ENCODE results near the gene PRXL2C. TPM values are rescaled to one million over a fixed set of nuclear protein-coding genes. Genes with fewer than 3 reads are reported as not detected.
A peak's percentile ranks its signal among the peaks of the same experiment; 100 is the strongest.

PRXL2C gene
- total and polyA plus RNA-seq, 2 of the 13 experiments (the other 11 are each of a cell fraction or from before 2014, with no cell fraction given) = 11.0 to 13.2 TPM

- no peak for TF ChIP-seq ZNF550 (CRISPR knock-in tag; IDR thresholded peaks at IDR 0.05; ENCODE audit: borderline replicate concordance)
- TF ChIP-seq SOX5 (CRISPR knock-in tag; IDR thresholded peaks at IDR 0.05; ENCODE audit: borderline replicate concordance) = peak; percentile 88
- no peak for TF ChIP-seq ZNF749 (CRISPR knock-in tag; IDR thresholded peaks at IDR 0.05; ENCODE audit: borderline replicate concordance)
- TF ChIP-seq HMGA1 (CRISPR knock-in tag; conservative IDR thresholded peaks at IDR 0.05) = no peak
- TF ChIP-seq, protein P1, sequence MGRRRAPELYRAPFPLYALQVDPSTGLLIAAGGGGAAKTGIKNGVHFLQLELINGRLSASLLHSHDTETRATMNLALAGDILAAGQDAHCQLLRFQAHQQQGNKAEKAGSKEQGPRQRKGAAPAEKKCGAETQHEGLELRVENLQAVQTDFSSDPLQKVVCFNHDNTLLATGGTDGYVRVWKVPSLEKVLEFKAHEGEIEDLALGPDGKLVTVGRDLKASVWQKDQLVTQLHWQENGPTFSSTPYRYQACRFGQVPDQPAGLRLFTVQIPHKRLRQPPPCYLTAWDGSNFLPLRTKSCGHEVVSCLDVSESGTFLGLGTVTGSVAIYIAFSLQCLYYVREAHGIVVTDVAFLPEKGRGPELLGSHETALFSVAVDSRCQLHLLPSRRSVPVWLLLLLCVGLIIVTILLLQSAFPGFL (CRISPR knock-in tag; IDR thresholded peaks at IDR 0.05) = no peak
- no peak for TF ChIP-seq CREB1 (IDR thresholded peaks at IDR 0.05)
- no peak for TF ChIP-seq CREB1 (CRISPR knock-in tag; IDR thresholded peaks at IDR 0.05)
- peak; percentile 86 for TF ChIP-seq ISL2 (CRISPR knock-in tag; IDR thresholded peaks at IDR 0.05)
- no peak for TF ChIP-seq MTF2 (CRISPR knock-in tag; IDR thresholded peaks at IDR 0.05; ENCODE audit: borderline replicate concordance)
- TF ChIP-seq, protein P2, sequence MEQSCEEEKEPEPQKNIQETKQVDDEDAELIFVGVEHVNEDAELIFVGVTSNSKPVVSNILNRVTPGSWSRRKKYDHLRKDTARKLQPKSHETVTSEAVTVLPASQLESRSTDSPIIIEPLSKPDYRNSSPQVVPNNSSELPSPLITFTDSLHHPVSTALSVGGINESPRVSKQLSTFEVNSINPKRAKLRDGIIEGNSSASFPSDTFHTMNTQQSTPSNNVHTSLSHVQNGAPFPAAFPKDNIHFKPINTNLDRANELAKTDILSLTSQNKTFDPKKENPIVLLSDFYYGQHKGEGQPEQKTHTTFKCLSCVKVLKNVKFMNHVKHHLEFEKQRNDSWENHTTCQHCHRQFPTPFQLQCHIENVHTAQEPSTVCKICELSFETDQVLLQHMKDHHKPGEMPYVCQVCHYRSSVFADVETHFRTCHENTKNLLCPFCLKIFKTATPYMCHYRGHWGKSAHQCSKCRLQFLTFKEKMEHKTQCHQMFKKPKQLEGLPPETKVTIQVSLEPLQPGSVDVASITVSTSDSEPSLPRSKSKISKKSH (CRISPR knock-in tag; IDR thresholded peaks at IDR 0.05; ENCODE audit: borderline replicate concordance) = no peak
- 0 out of 2 replicates have a peak, but pooled peaks have one; percentile 35 for TF ChIP-seq SAP130 (CRISPR knock-in tag; IDR thresholded peaks at IDR 0.05; ENCODE audit: low read depth)
- TF ChIP-seq KLF11 (CRISPR knock-in tag; IDR thresholded peaks at IDR 0.05) = no peak
- TF ChIP-seq UBTF (CRISPR knock-in tag; IDR thresholded peaks at IDR 0.05) = no peak
- peak; percentile 46; the same call in 1 of the 2 replicates for TF ChIP-seq NR2F6 (IDR thresholded peaks at IDR 0.05)
- TF ChIP-seq NR2F6 (CRISPR knock-in tag; IDR thresholded peaks at IDR 0.05) = 0 out of 2 replicates have a peak, but pooled peaks have one; percentile 28
- TF ChIP-seq SIN3B (IDR thresholded peaks at IDR 0.05; ENCODE audit: low read length) = no peak
- no peak for TF ChIP-seq ZNF782 (CRISPR knock-in tag; IDR thresholded peaks at IDR 0.05; ENCODE audit: borderline replicate concordance)
- TF ChIP-seq EHMT2 (IDR thresholded peaks at IDR 0.05; ENCODE audit: borderline replicate concordance, low read depth, low read length) = no peak
- TF ChIP-seq KLF16 (CRISPR knock-in tag; IDR thresholded peaks at IDR 0.05) = no peak
- peak; percentile 65; the same call in 1 of the 2 replicates for TF ChIP-seq CEBPB (IDR thresholded peaks at IDR 0.05; ENCODE audit: borderline replicate concordance, low read depth, low read length)
- no peak for TF ChIP-seq ZNF720 (CRISPR knock-in tag; IDR thresholded peaks at IDR 0.05)
- TF ChIP-seq FOXP1 (IDR thresholded peaks at IDR 0.05) = no peak
- peak; percentile 76; the same call in 1 of the 2 replicates for TF ChIP-seq FOXP1 (CRISPR knock-in tag; IDR thresholded peaks at IDR 0.05)
- no peak for TF ChIP-seq ZNF335 (CRISPR knock-in tag; IDR thresholded peaks at IDR 0.05)
- TF ChIP-seq ZNF564 (CRISPR knock-in tag; IDR thresholded peaks at IDR 0.05) = no peak
- TF ChIP-seq, protein P3, sequence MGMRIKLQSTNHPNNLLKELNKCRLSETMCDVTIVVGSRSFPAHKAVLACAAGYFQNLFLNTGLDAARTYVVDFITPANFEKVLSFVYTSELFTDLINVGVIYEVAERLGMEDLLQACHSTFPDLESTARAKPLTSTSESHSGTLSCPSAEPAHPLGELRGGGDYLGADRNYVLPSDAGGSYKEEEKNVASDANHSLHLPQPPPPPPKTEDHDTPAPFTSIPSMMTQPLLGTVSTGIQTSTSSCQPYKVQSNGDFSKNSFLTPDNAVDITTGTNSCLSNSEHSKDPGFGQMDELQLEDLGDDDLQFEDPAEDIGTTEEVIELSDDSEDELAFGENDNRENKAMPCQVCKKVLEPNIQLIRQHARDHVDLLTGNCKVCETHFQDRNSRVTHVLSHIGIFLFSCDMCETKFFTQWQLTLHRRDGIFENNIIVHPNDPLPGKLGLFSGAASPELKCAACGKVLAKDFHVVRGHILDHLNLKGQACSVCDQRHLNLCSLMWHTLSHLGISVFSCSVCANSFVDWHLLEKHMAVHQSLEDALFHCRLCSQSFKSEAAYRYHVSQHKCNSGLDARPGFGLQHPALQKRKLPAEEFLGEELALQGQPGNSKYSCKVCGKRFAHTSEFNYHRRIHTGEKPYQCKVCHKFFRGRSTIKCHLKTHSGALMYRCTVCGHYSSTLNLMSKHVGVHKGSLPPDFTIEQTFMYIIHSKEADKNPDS (CRISPR knock-in tag; IDR thresholded peaks at IDR 0.05) = no peak
Observed at GRCh38 chr9:96644137-96644536, 11.0 kb downstream of the PRXL2C start (continued).
